OCI-LY3 (cell line): ENCODE data around the gene BMPR1B.
"Not testable (repeated sequence)": the region's sequence is repeated elsewhere in the genome, so short reads cannot be mapped to it uniquely, and the experiment has no call there.

Experiments used
- H2AFZ ChIP-seq: fragments of 200-600, 300-600 bp; shearing (Covaris generic); 2 replicates; pipeline ENCODE4 v1.6.0; 2014; ENCODE audit warnings: antibody characterized with exemption, low read depth, low read length
- H3K27ac ChIP-seq: fragments of 200-600, 300-600 bp; sonication (generic); 2 replicates; pipeline ENCODE4 v1.5.1; 2014; ENCODE audit warnings: mild to moderate bottlenecking, low read length, moderate library complexity, mixed read lengths
- H3K27me3 ChIP-seq: fragments of 200-600, 300-600 bp; sonication (generic); 2 replicates; pipeline ENCODE4 v1.6.1; 2014; ENCODE audit warnings: low read depth, low read length, mixed read lengths
- H3K36me3 ChIP-seq: fragments of 200-600, 300-600 bp; sonication (generic); replicated peaks from 2 replicates; pipeline ENCODE3; 2014; ENCODE audit warnings: low read depth, low read length, mixed read lengths
- H3K4me1 ChIP-seq: fragments of 300-600, 200-600 bp; sonication (generic); 2 replicates; pipeline ENCODE4 v1.6.1; 2014; ENCODE audit warnings: low read length, mixed read lengths
- H3K4me2 ChIP-seq: fragments of 200-600, 300-600 bp; sonication (generic); 2 replicates; pipeline ENCODE4 v1.6.1; 2014; ENCODE audit warnings: low read length, mixed read lengths
- H3K4me3 ChIP-seq: fragments of 300-600, 200-600 bp; sonication (generic); 2 replicates; pipeline ENCODE4 v1.5.1; 2014; ENCODE audit warnings: antibody characterized with exemption, mild to moderate bottlenecking, low read length, moderate library complexity
- H3K79me2 ChIP-seq: fragments of 300-600, 200-600 bp; shearing (Covaris generic); 2 replicates; pipeline ENCODE4 v1.6.1; 2014; ENCODE audit warnings: mild to moderate bottlenecking, low read length, mixed read lengths
- H3K9ac ChIP-seq: fragments of 300-600, 200-600 bp; shearing (Covaris generic); 2 replicates; pipeline ENCODE4 v1.6.0; 2014; ENCODE audit warnings: mild to moderate bottlenecking, low read length, moderate library complexity
- H3K9me3 ChIP-seq: fragments of 200-600, 300-600 bp; shearing (Covaris generic); 2 replicates; pipeline ENCODE4 v1.6.1; 2014; ENCODE audit warnings: low read length, mixed read lengths; ENCODE audit not compliant: insufficient read depth
- H4K20me1 ChIP-seq: fragments of 200-600, 300-600 bp; sonication (generic); 2 replicates; pipeline ENCODE4 v1.6.1; 2016; ENCODE audit warnings: low read length, mixed read lengths; ENCODE audit not compliant: insufficient read depth
- EZH2phosphoT487 ChIP-seq: fragments of 200-600 bp; shearing (Covaris generic); IDR thresholded peaks from 2 replicates; pipeline ENCODE4 v1.6.1; 2018; ENCODE audit warnings: antibody characterized with exemption, mixed run types, low read depth
- TF ChIP-seq, protein P1 (sequence below): fragments of 200-600, 300-600 bp; sonication (generic); IDR thresholded peaks from 2 replicates; pipeline ENCODE4 v1.5.1; 2014; ENCODE audit warnings: antibody characterized with exemption, low read length, low read depth

The BMPR1B gene

DNA sequence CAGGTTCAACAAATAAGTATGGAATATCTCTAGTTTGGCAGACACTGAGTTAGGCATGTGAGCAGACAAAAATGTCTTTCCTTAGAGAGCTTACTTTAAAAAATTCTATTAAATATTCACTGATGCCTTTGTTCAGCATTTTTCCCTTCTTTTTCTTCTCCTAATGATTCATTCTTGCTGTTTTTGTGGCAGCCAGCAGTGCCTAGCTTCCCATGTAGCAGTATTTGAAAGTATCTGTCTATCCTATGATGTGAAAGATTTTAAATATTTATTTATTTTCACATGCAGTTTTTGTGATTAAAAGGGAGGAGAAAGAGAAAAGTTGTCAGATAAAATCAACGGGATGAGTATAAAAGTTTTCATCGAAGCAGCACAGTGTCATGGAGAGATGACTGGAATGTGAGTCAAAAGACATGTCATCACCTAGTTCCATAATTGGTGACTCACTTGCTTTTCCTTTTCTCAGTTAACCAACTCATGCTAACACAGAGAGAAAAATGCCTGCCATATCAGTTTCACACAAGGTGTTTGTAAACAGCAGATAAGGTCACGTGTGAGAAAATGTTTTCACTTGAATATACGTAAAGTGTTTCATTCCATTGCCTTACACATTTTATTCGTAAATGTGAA, 69.8 kb downstream of the BMPR1B start:
- Histone ChIP-seq H3K79me2 (no peaks in the 10 kb centered on the region), H3K4me1 (no peaks in the 10 kb centered on the region), H3K4me2 (no peak overlapping the region), H3K9me3 (no peaks in the 10 kb centered on the region), H3K27me3 (no peaks in the 10 kb centered on the region), H3K4me3 (no peak overlapping the region), H3K27ac (no peak overlapping the region), H3K36me3 (no peaks in the 10 kb centered on the region), H4K20me1 (no peaks in the 10 kb centered on the region), H3K9ac (no peak overlapping the region), H2AFZ (no peak overlapping the region)
- no peak for TF ChIP-seq EZH2phosphoT487

DNA sequence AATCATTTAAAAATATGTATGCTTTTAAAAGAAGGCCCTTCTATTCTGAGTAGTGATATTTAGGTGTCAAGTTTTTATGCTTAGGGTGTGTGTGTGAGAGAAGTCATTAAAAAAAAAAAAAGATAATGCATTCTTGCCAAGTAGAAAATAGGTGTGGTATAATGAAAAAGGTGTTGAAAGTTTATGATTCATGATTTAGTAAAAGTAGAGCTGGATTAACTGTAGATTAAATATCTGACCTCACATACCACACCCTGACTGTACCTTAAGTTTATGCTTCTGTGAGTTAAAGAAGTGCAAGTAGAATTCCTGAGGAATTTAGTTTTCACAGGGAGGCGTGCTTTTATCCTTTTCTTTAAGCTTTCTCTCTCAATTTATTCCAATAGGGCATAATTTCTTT, 71.1 kb downstream of the BMPR1B start:
- Histone ChIP-seq H3K27me3 (no peaks in the 10 kb centered on the region), H3K79me2 (no peaks in the 10 kb centered on the region), H2AFZ (no peak overlapping the region), H4K20me1 (no peaks in the 10 kb centered on the region), H3K4me2 (no peak overlapping the region), H3K27ac (no peak overlapping the region), H3K4me1 (no peaks in the 10 kb centered on the region), H3K36me3 (no peaks in the 10 kb centered on the region), H3K9me3 (no peaks in the 10 kb centered on the region), H3K4me3 (no peak overlapping the region), H3K9ac (no peak overlapping the region)
- TF ChIP-seq EZH2phosphoT487, result no peak
- TF ChIP-seq, protein P1, sequence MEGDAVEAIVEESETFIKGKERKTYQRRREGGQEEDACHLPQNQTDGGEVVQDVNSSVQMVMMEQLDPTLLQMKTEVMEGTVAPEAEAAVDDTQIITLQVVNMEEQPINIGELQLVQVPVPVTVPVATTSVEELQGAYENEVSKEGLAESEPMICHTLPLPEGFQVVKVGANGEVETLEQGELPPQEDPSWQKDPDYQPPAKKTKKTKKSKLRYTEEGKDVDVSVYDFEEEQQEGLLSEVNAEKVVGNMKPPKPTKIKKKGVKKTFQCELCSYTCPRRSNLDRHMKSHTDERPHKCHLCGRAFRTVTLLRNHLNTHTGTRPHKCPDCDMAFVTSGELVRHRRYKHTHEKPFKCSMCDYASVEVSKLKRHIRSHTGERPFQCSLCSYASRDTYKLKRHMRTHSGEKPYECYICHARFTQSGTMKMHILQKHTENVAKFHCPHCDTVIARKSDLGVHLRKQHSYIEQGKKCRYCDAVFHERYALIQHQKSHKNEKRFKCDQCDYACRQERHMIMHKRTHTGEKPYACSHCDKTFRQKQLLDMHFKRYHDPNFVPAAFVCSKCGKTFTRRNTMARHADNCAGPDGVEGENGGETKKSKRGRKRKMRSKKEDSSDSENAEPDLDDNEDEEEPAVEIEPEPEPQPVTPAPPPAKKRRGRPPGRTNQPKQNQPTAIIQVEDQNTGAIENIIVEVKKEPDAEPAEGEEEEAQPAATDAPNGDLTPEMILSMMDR, result no peak

DNA sequence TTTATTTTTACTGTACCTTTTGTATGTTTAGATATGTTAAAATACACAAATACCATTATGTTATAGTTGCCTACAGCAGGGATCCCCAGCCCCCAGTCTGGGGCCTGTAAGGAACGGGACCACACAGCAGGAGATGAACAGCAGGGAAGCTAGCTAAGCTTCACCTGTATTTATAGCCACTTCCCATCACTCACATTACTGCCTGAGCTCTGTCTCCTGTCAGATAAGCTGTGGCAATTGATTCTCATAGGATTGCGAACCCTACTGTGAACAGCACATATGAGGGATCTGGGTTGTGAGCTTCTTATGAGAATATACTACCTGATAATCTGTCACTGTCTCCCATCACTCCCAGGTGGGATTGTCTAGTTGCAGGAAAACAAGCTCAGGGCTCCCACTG, 73.9 kb downstream of the BMPR1B start:
- H3K27ac ChIP-seq, result no peak overlapping the region
- H3K9ac ChIP-seq, result no peak overlapping the region
- H2AFZ ChIP-seq, result no peak overlapping the region
- H3K4me1 ChIP-seq, result no peaks in the 10 kb centered on the region
- no peaks in the 10 kb centered on the region for H3K27me3 ChIP-seq
- H3K36me3 ChIP-seq, result no peaks in the 10 kb centered on the region
- no peak overlapping the region for H3K4me3 ChIP-seq
- no peaks in the 10 kb centered on the region for H4K20me1 ChIP-seq
- no peaks in the 10 kb centered on the region for H3K9me3 ChIP-seq
- H3K79me2 ChIP-seq, result no peaks in the 10 kb centered on the region
- no peak overlapping the region for H3K4me2 ChIP-seq
- TF ChIP-seq, protein P1, result no peak
- no peak for TF ChIP-seq EZH2phosphoT487

DNA sequence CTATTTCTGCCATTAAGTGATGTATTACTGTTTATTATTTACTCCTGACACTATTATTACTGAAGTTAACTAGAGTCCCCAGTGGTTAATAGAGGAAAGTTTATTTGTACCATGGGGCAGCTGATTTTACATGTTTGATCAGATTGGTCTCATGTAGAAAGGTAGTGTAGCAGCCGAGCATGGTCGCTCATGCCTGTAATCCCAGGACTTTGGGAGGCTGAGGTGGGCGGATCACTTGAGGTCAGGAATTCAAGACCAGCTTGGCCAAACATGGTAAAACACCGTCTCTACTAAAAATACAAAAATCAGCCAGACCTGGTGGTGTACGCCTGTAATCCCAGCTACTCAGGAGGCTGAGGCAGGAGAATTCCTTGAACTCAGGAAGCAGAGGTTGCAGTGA, 74.6 kb downstream of the BMPR1B start:
- not testable (repeated sequence) for H3K27ac ChIP-seq, H2AFZ ChIP-seq, H3K4me3 ChIP-seq, H3K79me2 ChIP-seq, H4K20me1 ChIP-seq, H3K4me2 ChIP-seq, H3K9me3 ChIP-seq, H3K36me3 ChIP-seq, H3K27me3 ChIP-seq, H3K4me1 ChIP-seq, H3K9ac ChIP-seq

DNA sequence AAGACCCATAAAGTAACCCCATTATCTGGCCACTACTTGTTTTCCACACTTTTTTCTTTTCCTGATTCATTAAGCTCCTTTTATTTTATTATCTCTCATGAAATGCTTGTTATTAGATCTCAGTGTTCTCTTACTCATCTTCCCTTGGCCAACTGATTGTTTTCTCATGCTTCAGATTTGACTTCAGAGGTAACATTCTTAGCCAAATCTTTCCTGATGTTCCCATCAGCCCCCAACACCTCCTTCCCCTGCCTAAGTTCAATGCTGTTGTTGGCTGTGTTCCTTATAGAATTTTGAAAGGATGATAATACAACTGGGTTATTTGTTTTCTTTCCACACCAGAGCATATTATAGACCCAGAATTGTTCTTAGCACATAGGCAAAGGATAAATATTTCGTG, 75.6 kb downstream of the BMPR1B start:
- H2AFZ ChIP-seq, result no peak overlapping the region
- no peaks in the 10 kb centered on the region for H4K20me1 ChIP-seq
- no peak for TF ChIP-seq EZH2phosphoT487
- TF ChIP-seq, protein P1, result no peak
- no peaks in the 10 kb centered on the region for H3K4me1 ChIP-seq
- no peak overlapping the region for H3K9ac ChIP-seq
- H3K4me3 ChIP-seq, result no peak overlapping the region
- no peaks in the 10 kb centered on the region for H3K27me3 ChIP-seq
- H3K4me2 ChIP-seq, result no peak overlapping the region
- no peaks in the 10 kb centered on the region for H3K36me3 ChIP-seq
- no peaks in the 10 kb centered on the region for H3K79me2 ChIP-seq
- no peak overlapping the region for H3K27ac ChIP-seq
- no peaks in the 10 kb centered on the region for H3K9me3 ChIP-seq
